OCI-LY1 (cell line): ENCODE results near the gene SPOCK2.

Experiments used
- CTCF ChIP-seq: fragments of 200-600 bp; sonication (generic), shearing (Covaris generic); IDR thresholded peaks from 2 replicates; pipeline ENCODE4 v1.5.1; 2017; ENCODE audit warnings: mild to moderate bottlenecking, antibody characterized with exemption, low read length, moderate library complexity, mixed read lengths
- EZH2 ChIP-seq: fragments of 200-600 bp; sonication (generic), shearing (Covaris generic); IDR thresholded peaks from 2 replicates; pipeline ENCODE4 v1.8.0; 2017; ENCODE audit warnings: borderline replicate concordance, mixed run types, mild to moderate bottlenecking, antibody characterized with exemption, low read length, moderate library complexity, mixed read lengths

- TF ChIP-seq CTCF (no peak), EZH2 (no peak)
Measured at GRCh38 chr10:72056932-72057751, 31.2 kb downstream of the SPOCK2 start.
